Measurements from ENCODE around the gene ZNF576. TPM values are rescaled to one million over a fixed set of nuclear protein-coding genes. Genes with fewer than 3 reads are reported as not detected.

Gene ZNF576
- total and polyA plus RNA-seq, 3 experiments from 2014 or later, result 9.3 to 20.9 (median 19.5) TPM

GRCh38 chr19:43554317-43554895 lies 42.0 kb upstream of the ZNF576 start:
- peaks cover 43% of the 10 kb centered on the region for H3K36me3 ChIP-seq (ENCODE audit: insufficient read depth, low read length)
- no peaks in the 10 kb centered on the region for H3K27me3 ChIP-seq (ENCODE audit: insufficient read depth, low read length, poor library complexity, severe bottlenecking)
- H3K4me1 Mint-ChIP-seq, result peaks cover 14 to 17% (median 15%) of the 10 kb centered on the region in 3 donors
- peaks cover 9% of the 10 kb centered on the region for H3K4me1 ChIP-seq (ENCODE audit: insufficient read depth, low read length)
- H3K4me3 ChIP-seq (ENCODE audit: low read length), result no peak overlapping the region
- peaks cover 5 to 67% (median 12%) of the 10 kb centered on the region in 3 donors for H3K36me3 Mint-ChIP-seq
- H3K27ac Mint-ChIP-seq, result peak overlapping the region in 5 of 8 donors; percentile 23 to 90 (median 72)
- H3K27me3 Mint-ChIP-seq, result no peaks in the 10 kb centered on the region
- POLR2A ChIA-PET, result interaction anchor here (1.3 to 1.5 kb wide), 2 partner anchors 21 to 41 kb away, joined by 5 to 23 read pairs; partner anchors contain the start of genes IRGQ, ZNF575 and ZNF576
- H3K9me3 Mint-ChIP-seq, result no peaks in the 10 kb centered on the region
- no peak overlapping the region for H3K4me3 Mint-ChIP-seq
- DNase-seq, result no peak
- H3K27ac ChIP-seq (ENCODE audit: low read depth, low read length), result no peak overlapping the region
- no peaks in the 10 kb centered on the region for H3K9me3 ChIP-seq (ENCODE audit: low read length)
- CTCF ChIA-PET, result interaction anchor here (0.6 to 6.9 kb wide), 29 partner anchors 8 to 122 kb away, joined by 3 to 124 read pairs (median 5); partner anchors contain the start of genes ETHE1, IRGQ, PHLDB3 and PINLYP

- no peaks in the 10 kb centered on the region for H3K9me3 Mint-ChIP-seq
- peak; percentile 74 to 87 (median 77) for DNase-seq
- H3K4me3 ChIP-seq (ENCODE audit: low read length), result no peak overlapping the region
- POLR2A ChIA-PET, result interaction anchor here (0.9 to 1.5 kb wide), 4 partner anchors 22 to 199 kb away, joined by 3 to 23 read pairs (median 4); partner anchors contain the start of genes IRGQ, ZNF575 and ZNF576
- H3K4me1 Mint-ChIP-seq, result peaks cover 16 to 20% (median 18%) of the 10 kb centered on the region in 3 donors
- peak overlapping the region; percentile 25 to 86 (median 58) for H3K27ac Mint-ChIP-seq
- H3K27ac ChIP-seq (ENCODE audit: low read depth, low read length), result no peak overlapping the region
- no peaks in the 10 kb centered on the region for H3K27me3 Mint-ChIP-seq
- no peaks in the 10 kb centered on the region for H3K27me3 ChIP-seq (ENCODE audit: insufficient read depth, low read length, poor library complexity, severe bottlenecking)
- peaks cover 9% of the 10 kb centered on the region for H3K4me1 ChIP-seq (ENCODE audit: insufficient read depth, low read length)
- H3K36me3 ChIP-seq (ENCODE audit: insufficient read depth, low read length), result peaks cover 43% of the 10 kb centered on the region
- H3K4me3 Mint-ChIP-seq, result peak overlapping the region in 1 of 7 donors; percentile 28
- H3K9me3 ChIP-seq (ENCODE audit: low read length), result no peaks in the 10 kb centered on the region
- CTCF ChIA-PET, result interaction anchor here (0.6 to 6.9 kb wide), 33 partner anchors 8 to 123 kb away, joined by 3 to 124 read pairs (median 5); partner anchors contain the start of genes ETHE1, IRGQ, PHLDB3 and PINLYP
- peaks cover 5 to 62% (median 8%) of the 10 kb centered on the region in 3 donors for H3K36me3 Mint-ChIP-seq
These were observed 41.1 kb upstream of the ZNF576 start for GRCh38 chr19:43555185-43555770.

DNA sequence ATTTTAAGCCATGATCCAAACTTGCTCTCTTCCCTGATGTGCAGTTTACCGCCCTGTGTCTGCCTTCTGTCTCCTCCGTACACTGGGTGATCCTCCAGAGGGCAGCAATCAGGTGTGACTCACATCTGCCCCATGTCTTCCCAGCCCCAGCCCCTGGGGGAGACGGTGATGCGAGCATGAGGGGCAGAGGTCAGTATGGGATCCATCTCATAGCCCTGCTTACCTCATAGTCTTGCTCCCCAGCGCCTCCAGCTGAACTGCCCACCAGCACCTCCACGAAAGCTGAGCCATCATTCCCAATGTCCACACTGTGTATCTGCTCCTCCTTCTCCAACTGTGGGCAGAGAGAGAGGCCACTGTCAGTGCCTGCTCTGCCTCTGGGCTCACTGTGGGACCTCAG lies 35.7 kb upstream of the ZNF576 start:
- no peak for DNase-seq
- Histone ChIP-seq H3K36me3 (ENCODE audit: insufficient read depth, low read length) (peaks cover 10% of the 10 kb centered on the region), H3K4me3 (ENCODE audit: low read length) (no peak overlapping the region), H3K27me3 (ENCODE audit: insufficient read depth, low read length, poor library complexity, severe bottlenecking) (no peaks in the 10 kb centered on the region), H3K4me1 (ENCODE audit: insufficient read depth, low read length) (peaks cover 47% of the 10 kb centered on the region), H3K9me3 (ENCODE audit: low read length) (no peaks in the 10 kb centered on the region), H3K27ac (ENCODE audit: low read depth, low read length) (no peak overlapping the region)
- peaks cover 0 to 3% of the 10 kb centered on the region in 2 donors for H3K27me3 Mint-ChIP-seq
- ChIA-PET POLR2A (no interaction called here), CTCF (interaction anchor here (1.3 to 5.8 kb wide), 2 partner anchors 24 to 34 kb away, joined by 3 to 34 read pairs; partner anchors contain the start of genes IRGQ and ZNF576)
- peaks cover 45 to 56% (median 55%) of the 10 kb centered on the region in 3 donors for H3K4me1 Mint-ChIP-seq
- peak overlapping the region in 7 of 8 donors; percentile 33 to 95 (median 89) for H3K27ac Mint-ChIP-seq
- H3K4me3 Mint-ChIP-seq, result peak overlapping the region in 1 of 7 donors; percentile 61
- peaks cover 0 to 28% (median 11%) of the 10 kb centered on the region in 3 donors for H3K36me3 Mint-ChIP-seq
- H3K9me3 Mint-ChIP-seq, result no peaks in the 10 kb centered on the region

DNA sequence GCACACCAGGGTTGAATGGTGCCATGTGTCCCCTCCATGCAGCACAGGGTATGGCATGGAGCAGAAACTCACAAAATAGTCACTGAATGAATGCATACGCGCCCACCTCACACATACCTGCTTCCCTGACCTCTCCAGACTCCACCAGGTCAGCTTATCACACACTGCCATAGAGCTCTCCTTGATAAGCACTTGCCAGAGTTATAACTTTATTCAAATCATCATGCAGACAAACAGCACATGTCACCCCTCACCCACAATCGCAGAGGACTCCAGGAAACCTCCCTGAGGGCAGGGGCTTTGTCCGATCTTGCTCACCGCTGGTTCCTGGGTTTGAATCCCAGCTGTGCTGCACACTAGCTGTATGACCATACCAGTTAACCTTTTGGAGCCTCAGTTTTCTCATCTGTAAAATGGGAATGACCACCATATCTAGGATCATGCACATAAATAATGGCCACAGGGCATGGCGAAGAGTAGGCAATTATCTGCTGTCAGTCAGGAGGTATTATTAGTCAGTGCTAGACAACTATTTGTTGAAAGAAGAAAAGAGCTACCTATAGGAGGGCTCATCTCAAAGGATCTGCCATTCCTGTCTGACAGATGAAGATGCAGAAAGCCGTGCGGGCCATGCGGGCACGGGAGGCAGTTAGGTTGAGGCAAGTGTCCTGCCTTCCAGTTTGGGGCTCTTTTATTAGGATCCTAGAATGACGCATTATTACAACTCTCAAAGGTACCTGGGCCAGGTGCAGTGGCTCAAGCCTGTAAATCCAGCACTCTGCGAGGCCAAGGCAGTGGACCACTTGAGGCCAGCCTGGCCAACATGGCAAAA lies 35.0 kb upstream of the ZNF576 start:
- Histone ChIP-seq H3K4me1 (ENCODE audit: insufficient read depth, low read length) (peaks cover 47% of the 10 kb centered on the region), H3K27ac (ENCODE audit: low read depth, low read length) (no peak overlapping the region), H3K4me3 (ENCODE audit: low read length) (peak overlapping the region; percentile 70), H3K9me3 (ENCODE audit: low read length) (no peaks in the 10 kb centered on the region), H3K27me3 (ENCODE audit: insufficient read depth, low read length, poor library complexity, severe bottlenecking) (no peaks in the 10 kb centered on the region), H3K36me3 (ENCODE audit: insufficient read depth, low read length) (peaks cover 10% of the 10 kb centered on the region)
- H3K27me3 Mint-ChIP-seq, result peaks cover 0 to 3% of the 10 kb centered on the region in 2 donors
- H3K4me3 Mint-ChIP-seq, result peak overlapping the region in 4 of 7 donors; percentile 11 to 69 (median 46)
- peaks cover 44 to 56% (median 55%) of the 10 kb centered on the region in 3 donors for H3K4me1 Mint-ChIP-seq
- no peaks in the 10 kb centered on the region for H3K9me3 Mint-ChIP-seq
- CTCF ChIA-PET, result interaction anchor here (1.3 to 5.8 kb wide), 2 partner anchors 25 to 34 kb away, joined by 3 to 34 read pairs; partner anchors contain the start of genes IRGQ and ZNF576
- peak overlapping the region; percentile 89 to 98 (median 94) for H3K27ac Mint-ChIP-seq
- H3K36me3 Mint-ChIP-seq, result peaks cover 0 to 26% (median 11%) of the 10 kb centered on the region in 3 donors
- POLR2A ChIA-PET, result interaction anchor here (0.7 kb wide), 1 partner anchor 72 kb away, joined by 6 read pairs; no protein-coding TSS in a partner anchor
- DNase-seq, result no peak

- Histone ChIP-seq H3K9me3 (ENCODE audit: low read length) (no peaks in the 10 kb centered on the region), H3K4me1 (ENCODE audit: insufficient read depth, low read length) (peaks cover 47% of the 10 kb centered on the region), H3K27me3 (ENCODE audit: insufficient read depth, low read length, poor library complexity, severe bottlenecking) (no peaks in the 10 kb centered on the region), H3K36me3 (ENCODE audit: insufficient read depth, low read length) (peaks cover 9% of the 10 kb centered on the region), H3K27ac (ENCODE audit: low read depth, low read length) (peak overlapping the region; percentile 75), H3K4me3 (ENCODE audit: low read length) (peak overlapping the region; percentile 70)
- H3K4me1 Mint-ChIP-seq, result peaks cover 47 to 61% (median 60%) of the 10 kb centered on the region in 3 donors
- peak overlapping the region; percentile 89 to 98 (median 94) for H3K27ac Mint-ChIP-seq
- POLR2A ChIA-PET, result interaction anchor here (0.7 to 2.0 kb wide), 4 partner anchors 13 to 72 kb away, joined by 3 to 8 read pairs (median 4); partner anchors contain the start of genes IRGQ, PINLYP, XRCC1 and ZNF576
- CTCF ChIA-PET, result interaction anchor here (5.8 kb wide), 1 partner anchor 33 kb away, joined by 34 read pairs; the partner anchor contains the start of genes IRGQ and ZNF576
- DNase-seq, result peak in 1 of 5 donors; percentile 17
- H3K27me3 Mint-ChIP-seq, result peaks cover 0 to 3% of the 10 kb centered on the region in 2 donors
- H3K36me3 Mint-ChIP-seq, result peaks cover 0 to 24% (median 10%) of the 10 kb centered on the region in 3 donors
- peak overlapping the region; percentile 32 to 82 (median 68) for H3K4me3 Mint-ChIP-seq
- H3K9me3 Mint-ChIP-seq, result no peaks in the 10 kb centered on the region
These were observed 34.1 kb upstream of the ZNF576 start for GRCh38 chr19:43562226-43562697.

GRCh38 chr19:43562698-43563241 lies 33.6 kb upstream of the ZNF576 start:
- Histone ChIP-seq H3K4me1 (ENCODE audit: insufficient read depth, low read length) (peaks cover 47% of the 10 kb centered on the region), H3K27me3 (ENCODE audit: insufficient read depth, low read length, poor library complexity, severe bottlenecking) (no peaks in the 10 kb centered on the region), H3K27ac (ENCODE audit: low read depth, low read length) (peak overlapping the region; percentile 75), H3K36me3 (ENCODE audit: insufficient read depth, low read length) (peaks cover 4% of the 10 kb centered on the region), H3K9me3 (ENCODE audit: low read length) (no peaks in the 10 kb centered on the region), H3K4me3 (ENCODE audit: low read length) (peak overlapping the region; percentile 70)
- ChIA-PET CTCF (interaction anchor here (5.8 kb wide), 1 partner anchor 32 kb away, joined by 34 read pairs; the partner anchor contains the start of genes IRGQ and ZNF576), POLR2A (interaction anchor here (0.7 to 2.0 kb wide), 3 partner anchors 12 to 55 kb away, joined by 3 to 8 read pairs (median 3); partner anchors contain the start of genes IRGQ, PINLYP, XRCC1 and ZNF576)
- H3K9me3 Mint-ChIP-seq, result no peaks in the 10 kb centered on the region
- peak; percentile 74 to 93 (median 79) for DNase-seq
- peaks cover 47 to 61% (median 60%) of the 10 kb centered on the region in 3 donors for H3K4me1 Mint-ChIP-seq
- H3K4me3 Mint-ChIP-seq, result peak overlapping the region; percentile 32 to 82 (median 68)
- H3K27me3 Mint-ChIP-seq, result peaks cover 0 to 3% of the 10 kb centered on the region in 2 donors
- peak overlapping the region; percentile 89 to 98 (median 94) for H3K27ac Mint-ChIP-seq
- peaks cover 0 to 23% (median 8%) of the 10 kb centered on the region in 3 donors for H3K36me3 Mint-ChIP-seq

All from CD8-positive, alpha-beta memory T cell (primary cell).